Middle frontal gyrus (tissue), 1 donor: Measurements from ENCODE around the gene TEX13B.

Experiments used
- DNase-seq: peaks from one replicate; pipeline ENCODE4 v3.0.0-alpha.2; 2015; ENCODE audit warnings: low spot score; ENCODE audit errors: extremely low spot score

The TEX13B gene

GRCh38 chrX:107940095-107940494, 42.1 kb downstream of the TEX13B start:
- no peak for DNase-seq

GRCh38 chrX:107936434-107936730, 45.8 kb downstream of the TEX13B start:
- DNase-seq: no peak

GRCh38 chrX:107935664-107936433, 46.3 kb downstream of the TEX13B start:
- DNase-seq: no peak

- DNase-seq: no peak
Measured at GRCh38 chrX:107935200-107935599, 47.0 kb downstream of the TEX13B start.

GRCh38 chrX:107934262-107934661, 47.9 kb downstream of the TEX13B start:
- DNase-seq: no peak
